Cardiac muscle cell (in vitro differentiated cells and primary cell): ENCODE data around the gene HIVEP3. TPM values are rescaled to one million over a fixed set of nuclear protein-coding genes. Genes with fewer than 3 reads are reported as not detected.

Experiments
- DNase-seq, 2 donors: peaks; one replicate each; pipeline versions ENCODE4 v3.0.0 to v3.0.0-alpha.2; 2010 to 2017; ENCODE audit warnings: low read depth in 1 of 2, low spot score in 1 of 2
- H3K27ac ChIP-seq: fragments of 200-600 bp; sonication (generic); 2 replicates; pipeline ENCODE4 v1.5.1; 2016
- H3K27me3 ChIP-seq: fragments of 200-600 bp; sonication (generic); 2 replicates; pipeline ENCODE4 v1.6.0; 2016; ENCODE audit warnings: control low read depth
- H3K36me3 ChIP-seq: fragments of 200-600 bp; sonication (generic); 2 replicates; pipeline ENCODE4 v1.5.1; 2016; ENCODE audit warnings: control low read depth
- H3K4me1 ChIP-seq: fragments of 200-600 bp; sonication (generic); 2 replicates; pipeline ENCODE4 v1.8.1; 2017; ENCODE audit warnings: low read depth, mild to moderate bottlenecking, mixed run types
- H3K4me3 ChIP-seq: fragments of 200-600 bp; sonication (generic); 2 replicates; pipeline ENCODE4 v1.5.1; 2016; ENCODE audit warnings: mild to moderate bottlenecking
- H3K9me3 ChIP-seq: fragments of 200-600 bp; sonication (generic); 2 replicates; pipeline ENCODE4 v1.5.1; 2017; ENCODE audit warnings: low read depth, mild to moderate bottlenecking, control low read depth
- polyA plus RNA-seq: library from polyadenylated mRNA; unstranded; fragments of >200 nt; fragmentation: Nextera tagmentation; extraction: Ambion mirVana; gene quantifications from 2 replicates; pipeline ENCODE4 v1.2.1, GENCODE V29; 2016
- total RNA-seq: library from RNA; depleted of rRNA; stranded (reverse); fragments of >200 nt; gene quantifications from 2 replicates; pipeline ENCODE4 v1.2.3, GENCODE V29; 2016
- TF ChIP-seq, protein P1 (sequence below): IDR thresholded peaks from 2 replicates; pipeline ENCODE4 v1.5.1; 2012; ENCODE audit warnings: low read depth, mild to moderate bottlenecking, low read length

HIVEP3 gene
- total and polyA plus RNA-seq, 2 experiments from 2014 or later = 0.42 to 0.62 TPM

DNA sequence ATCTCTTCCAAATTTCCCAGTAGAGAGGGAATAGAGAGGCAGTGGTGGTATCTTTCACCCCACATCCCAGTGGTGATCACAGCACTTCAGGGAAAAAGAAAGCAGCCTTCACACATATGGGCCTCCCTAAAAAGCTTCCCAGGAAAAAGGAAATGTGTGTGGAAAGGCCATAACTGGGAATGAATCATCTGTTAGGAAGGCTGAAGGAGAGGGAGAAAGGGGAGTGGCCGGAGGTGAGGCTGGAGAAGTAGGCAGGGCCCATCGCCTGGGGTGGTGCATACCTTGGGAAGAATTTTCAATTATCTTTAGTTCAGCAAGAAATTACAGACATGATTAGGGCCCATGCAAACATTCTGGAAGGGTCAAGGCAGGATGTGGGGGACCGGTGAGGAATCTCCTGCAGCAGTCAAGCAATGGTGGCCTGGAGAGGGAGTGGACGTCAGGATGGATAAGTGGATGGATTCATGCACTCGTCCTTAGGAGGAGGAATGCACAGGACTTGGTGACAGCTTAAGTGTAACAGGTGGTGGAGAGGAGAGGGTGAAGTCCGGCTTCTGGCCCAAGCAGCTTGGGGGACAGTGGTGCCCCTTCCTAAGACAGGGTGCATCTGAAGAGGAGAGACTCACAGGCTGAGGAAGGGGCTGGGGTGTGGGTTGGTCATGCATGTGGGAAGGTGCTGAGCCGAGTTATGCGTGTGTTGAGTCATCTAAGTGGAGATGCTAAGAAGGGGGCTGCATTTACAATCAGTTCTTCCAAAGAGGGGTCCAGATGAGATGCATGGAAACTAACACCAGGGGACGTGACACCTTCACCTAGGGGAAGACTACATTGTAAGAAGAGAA, 17.9 kb downstream of the HIVEP3 start:
- Histone ChIP-seq H3K27ac (no peak overlapping the region), H3K9me3 (no peaks in the 10 kb centered on the region), H3K36me3 (no peaks in the 10 kb centered on the region), H3K4me3 (no peak overlapping the region), H3K27me3 (no peaks in the 10 kb centered on the region), H3K4me1 (no peaks in the 10 kb centered on the region)
- TF ChIP-seq, protein P1, sequence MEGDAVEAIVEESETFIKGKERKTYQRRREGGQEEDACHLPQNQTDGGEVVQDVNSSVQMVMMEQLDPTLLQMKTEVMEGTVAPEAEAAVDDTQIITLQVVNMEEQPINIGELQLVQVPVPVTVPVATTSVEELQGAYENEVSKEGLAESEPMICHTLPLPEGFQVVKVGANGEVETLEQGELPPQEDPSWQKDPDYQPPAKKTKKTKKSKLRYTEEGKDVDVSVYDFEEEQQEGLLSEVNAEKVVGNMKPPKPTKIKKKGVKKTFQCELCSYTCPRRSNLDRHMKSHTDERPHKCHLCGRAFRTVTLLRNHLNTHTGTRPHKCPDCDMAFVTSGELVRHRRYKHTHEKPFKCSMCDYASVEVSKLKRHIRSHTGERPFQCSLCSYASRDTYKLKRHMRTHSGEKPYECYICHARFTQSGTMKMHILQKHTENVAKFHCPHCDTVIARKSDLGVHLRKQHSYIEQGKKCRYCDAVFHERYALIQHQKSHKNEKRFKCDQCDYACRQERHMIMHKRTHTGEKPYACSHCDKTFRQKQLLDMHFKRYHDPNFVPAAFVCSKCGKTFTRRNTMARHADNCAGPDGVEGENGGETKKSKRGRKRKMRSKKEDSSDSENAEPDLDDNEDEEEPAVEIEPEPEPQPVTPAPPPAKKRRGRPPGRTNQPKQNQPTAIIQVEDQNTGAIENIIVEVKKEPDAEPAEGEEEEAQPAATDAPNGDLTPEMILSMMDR = no peak
- peak in 1 of 2 donors; percentile 72 for DNase-seq

DNA sequence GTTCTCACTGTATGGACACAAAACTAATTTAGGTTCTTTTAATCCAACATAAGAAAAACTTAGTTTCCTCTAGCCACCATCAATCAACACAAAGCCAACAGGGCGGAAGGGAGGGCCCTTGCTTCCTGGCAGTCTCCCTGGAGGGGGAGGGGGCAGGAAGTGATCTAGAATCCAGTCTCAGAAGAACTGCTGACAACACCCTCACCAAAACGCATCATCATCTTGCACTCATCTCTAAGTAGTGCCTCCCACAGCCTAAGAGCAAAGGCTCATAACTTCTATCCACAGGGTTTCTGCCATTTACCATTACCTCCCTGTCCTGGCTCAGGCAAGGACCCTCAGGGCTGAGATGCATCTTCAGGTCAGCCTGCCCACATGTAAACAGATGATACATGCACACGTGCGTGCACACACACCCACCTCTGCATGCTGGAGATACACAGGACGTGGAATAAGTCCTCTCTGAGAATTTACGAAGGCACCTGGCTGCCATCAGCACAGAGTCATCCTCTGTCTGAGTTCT, 20.5 kb downstream of the HIVEP3 start:
- no peaks in the 10 kb centered on the region for H3K4me1 ChIP-seq
- H3K36me3 ChIP-seq = no peaks in the 10 kb centered on the region
- no peak overlapping the region for H3K27ac ChIP-seq
- no peaks in the 10 kb centered on the region for H3K27me3 ChIP-seq
- H3K9me3 ChIP-seq = no peaks in the 10 kb centered on the region
- TF ChIP-seq, protein P1 = no peak
- DNase-seq = peak in 1 of 2 donors; percentile 83
- H3K4me3 ChIP-seq = no peak overlapping the region

DNA sequence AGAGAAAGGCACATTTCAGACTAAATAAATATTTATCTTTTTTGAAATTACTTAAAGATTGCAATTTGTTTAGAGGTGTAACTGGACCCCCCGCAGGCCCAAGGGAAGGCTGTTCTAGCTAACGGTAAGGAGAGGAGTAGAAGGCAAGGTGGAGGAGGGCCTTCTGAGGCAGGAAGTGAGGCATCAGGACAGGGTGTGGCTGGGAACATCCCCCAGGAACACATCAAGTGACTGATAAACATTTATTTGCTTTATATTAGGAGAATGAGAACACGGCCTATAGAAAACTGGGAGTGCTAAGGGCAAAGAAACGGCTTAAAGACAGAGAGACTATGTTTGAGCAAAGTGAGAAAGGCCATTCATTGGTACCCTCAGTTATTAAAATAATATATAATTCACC, 23.2 kb downstream of the HIVEP3 start:
- H3K9me3 ChIP-seq = no peaks in the 10 kb centered on the region
- no peaks in the 10 kb centered on the region for H3K4me1 ChIP-seq
- no peak overlapping the region for H3K4me3 ChIP-seq
- no peaks in the 10 kb centered on the region for H3K36me3 ChIP-seq
- no peak overlapping the region for H3K27ac ChIP-seq
- no peaks in the 10 kb centered on the region for H3K27me3 ChIP-seq
- TF ChIP-seq, protein P1 = no peak
- DNase-seq = no peak

DNA sequence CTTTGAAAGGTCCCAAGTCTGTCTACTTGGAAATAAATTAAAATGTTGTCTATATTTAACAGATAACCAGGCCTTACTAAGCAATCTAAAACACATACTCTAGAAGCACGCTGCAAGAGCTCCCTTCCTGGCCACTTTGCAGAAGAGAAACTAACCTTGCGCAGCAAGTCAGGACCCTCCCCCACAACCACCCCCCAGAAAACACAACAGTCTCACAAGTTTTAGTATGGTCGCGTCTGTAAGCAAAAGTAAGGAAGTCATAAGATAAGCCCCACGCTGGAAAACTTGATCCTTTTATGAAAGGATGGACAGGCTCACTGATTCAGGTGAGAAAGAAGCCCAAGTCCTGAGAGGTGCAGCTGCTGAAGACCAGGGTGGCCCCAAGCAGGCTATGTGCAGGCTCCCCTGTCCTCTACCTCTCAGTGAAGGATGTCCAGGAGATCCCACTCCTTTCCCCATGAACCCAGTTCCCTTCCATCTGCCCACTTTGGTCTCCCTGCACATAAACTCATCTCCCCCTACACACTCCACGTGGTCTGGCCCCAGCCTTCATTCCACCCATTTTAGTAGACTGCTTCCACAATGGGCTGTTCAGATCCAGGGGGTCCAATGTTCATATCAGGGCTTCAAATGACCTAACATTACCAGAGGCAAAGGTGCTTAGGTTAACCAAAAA, 23.8 kb downstream of the HIVEP3 start:
- TF ChIP-seq, protein P1 = no peak
- Histone ChIP-seq H3K27ac (no peak overlapping the region), H3K27me3 (no peaks in the 10 kb centered on the region), H3K36me3 (no peaks in the 10 kb centered on the region), H3K4me3 (no peak overlapping the region), H3K9me3 (no peaks in the 10 kb centered on the region), H3K4me1 (no peaks in the 10 kb centered on the region)
- DNase-seq = no peak

DNA sequence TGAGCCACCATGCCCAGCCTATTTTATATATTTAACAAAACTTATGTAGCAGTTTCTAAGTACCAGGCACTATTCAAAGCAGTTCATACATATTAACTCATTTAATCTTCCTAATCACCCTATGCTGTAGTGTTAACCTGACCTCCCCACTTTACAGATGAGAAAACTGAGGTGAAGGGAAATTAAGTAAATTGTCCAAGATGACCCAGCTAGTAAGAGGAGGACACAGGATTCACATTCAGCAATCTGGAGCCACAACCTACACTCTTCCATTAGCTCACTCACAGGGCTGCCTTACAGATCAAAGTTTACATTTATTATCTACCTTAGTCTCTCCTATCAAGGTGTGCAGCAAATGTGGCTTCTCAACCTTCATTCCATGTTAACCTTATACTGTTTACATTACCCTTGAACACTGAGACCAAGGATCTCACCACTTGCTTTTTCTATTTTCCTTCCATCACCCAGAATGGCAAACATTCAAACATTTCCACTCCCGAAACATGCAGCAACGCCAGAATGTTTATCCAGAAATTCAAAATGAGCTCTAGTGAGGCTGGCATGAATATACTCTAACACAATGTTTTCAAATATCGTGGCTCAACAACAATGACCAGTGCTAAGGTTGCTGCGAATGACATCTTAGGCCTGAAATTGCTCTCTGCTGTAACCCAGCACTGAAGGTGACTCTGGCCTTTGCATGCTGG, 24.5 kb downstream of the HIVEP3 start:
- Histone ChIP-seq H3K27ac (no peak overlapping the region), H3K4me1 (no peaks in the 10 kb centered on the region), H3K36me3 (no peaks in the 10 kb centered on the region), H3K27me3 (no peaks in the 10 kb centered on the region), H3K9me3 (no peaks in the 10 kb centered on the region), H3K4me3 (no peak overlapping the region)
- TF ChIP-seq, protein P1 = no peak
- no peak for DNase-seq
